NCI-H146 (cell line): ENCODE results near the gene AZU1.
"Not testable (repeated sequence)": the region's sequence is repeated elsewhere in the genome, so short reads cannot be mapped to it uniquely, and the experiment has no call there.

Experiments
- DNase-seq: peaks from one replicate; lab custom pipeline; 2025; lab: John Stamatoyannopoulos, UW

The AZU1 gene

DNA sequence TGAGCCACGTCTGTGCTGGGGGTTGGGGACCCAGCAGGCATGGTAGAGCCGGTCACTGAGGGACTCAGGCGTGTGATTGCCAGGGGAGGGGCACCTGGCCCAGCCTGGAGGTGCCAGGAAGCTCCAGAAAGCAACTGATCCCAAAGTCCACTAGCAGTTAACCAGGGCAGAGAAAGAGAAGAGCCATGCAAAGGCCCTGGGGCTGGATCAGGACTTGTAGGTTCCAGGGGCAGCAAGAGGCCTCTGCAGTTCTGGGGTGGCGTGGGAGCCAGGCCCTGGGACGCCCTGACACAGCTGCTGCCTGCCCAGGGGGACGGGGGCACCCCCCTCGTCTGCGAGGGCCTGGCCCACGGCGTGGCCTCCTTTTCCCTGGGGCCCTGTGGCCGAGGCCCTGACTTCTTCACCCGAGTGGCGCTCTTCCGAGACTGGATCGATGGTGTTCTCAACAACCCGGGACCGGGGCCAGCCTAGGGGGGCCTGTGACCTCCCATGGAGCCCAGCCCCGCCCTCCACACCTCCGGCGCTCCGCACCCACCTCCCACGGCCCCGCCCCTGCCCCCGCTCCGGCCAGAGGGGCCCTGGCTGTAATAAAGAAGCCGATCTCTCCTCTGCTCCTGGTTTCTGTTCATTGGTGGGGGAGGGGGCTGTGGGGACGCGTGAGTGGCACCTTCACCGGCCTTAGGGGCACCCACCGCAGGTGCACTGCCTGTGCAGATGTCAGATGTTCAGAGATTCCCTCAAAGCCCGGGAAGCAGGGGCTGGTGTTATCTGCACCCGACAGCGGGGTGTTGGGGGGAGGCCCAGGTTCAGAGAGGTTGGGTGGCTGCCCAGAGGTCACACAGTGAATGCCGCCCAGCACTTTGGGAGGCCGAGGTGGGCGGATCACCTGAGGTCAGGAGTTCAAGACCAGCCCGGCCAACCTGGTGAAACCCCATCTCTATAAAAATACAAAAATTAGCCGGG, 4.1 kb downstream of the AZU1 start:
- no peak for DNase-seq

DNA sequence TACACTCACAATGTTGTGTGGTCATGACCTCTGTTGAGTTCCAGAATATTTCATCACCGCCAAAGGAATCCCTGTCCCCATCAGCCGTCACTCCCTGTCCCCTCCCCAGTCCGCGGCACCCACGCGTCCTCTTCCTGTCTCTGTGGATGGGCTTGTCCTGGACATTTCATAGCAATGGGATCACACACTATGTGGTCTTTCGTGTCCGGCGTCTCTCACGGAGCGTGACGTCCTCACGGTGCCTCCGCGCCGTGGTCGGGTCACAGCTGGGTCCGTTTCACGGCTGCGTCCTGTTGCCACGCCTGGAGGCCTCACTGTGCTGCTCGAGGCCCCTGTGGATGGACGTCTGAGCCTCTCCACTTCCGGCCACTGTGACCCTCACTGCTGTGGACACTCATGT, 6.6 kb downstream of the AZU1 start:
- DNase-seq: no peak

DNA sequence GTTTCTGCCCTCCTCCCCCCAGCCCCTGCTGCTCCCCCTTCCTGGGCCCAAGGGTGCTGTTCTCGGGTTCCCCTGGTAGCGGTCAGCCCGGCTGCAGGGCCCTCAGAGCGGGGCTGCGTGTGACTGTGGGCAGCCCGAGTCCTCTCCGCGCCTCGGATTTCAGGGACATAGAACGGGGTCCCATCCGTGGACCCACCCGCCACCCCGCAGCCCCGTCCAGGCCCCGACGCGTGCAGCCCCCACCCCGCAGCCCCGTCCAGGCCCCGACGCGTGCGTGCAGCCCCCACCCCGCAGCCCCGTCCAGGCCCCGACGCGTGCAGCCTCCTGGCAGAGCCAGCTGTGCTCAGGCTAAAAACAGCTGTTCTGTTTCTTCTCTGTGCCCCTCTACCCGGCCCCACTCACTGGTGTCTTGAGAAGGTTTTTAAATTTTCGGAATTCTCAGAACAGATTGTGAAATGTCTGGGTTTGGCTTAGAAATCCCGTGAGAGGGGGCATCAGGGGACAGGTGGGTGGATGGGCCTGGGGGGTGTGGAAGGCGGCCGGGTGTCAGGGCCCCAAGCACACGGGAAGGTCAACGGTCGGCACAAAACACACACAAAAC, 7.7 kb downstream of the AZU1 start:
- DNase-seq: no peak

GRCh38 chr19:840519-841206, 13.0 kb downstream of the AZU1 start, which contains the start of gene PRTN3:
TSS of gene PRTN3 (plus strand) at chr19:840999. CDS start at chr19:841009, 10 bp downstream.
- no peak for DNase-seq

DNA sequence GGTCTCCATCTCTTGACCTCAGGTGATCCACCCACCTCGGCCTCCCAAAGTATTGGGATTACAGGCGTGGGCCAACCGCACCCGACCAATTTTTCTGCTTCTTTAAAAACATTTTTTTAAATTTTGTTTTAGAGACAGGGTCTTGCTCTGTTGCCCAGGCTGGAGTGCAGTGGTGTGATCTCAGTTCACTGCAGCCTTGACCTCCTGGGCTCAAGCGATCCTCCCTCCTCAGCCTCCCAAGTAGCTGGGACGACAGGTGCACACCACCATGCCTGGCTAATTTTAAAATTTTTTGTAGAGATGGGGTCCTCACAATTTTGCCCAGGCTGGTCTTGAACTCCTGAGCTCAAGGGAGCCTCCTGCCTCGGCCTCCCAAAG, 15.2 kb downstream of the AZU1 start:
- not testable (repeated sequence) for DNase-seq

DNA sequence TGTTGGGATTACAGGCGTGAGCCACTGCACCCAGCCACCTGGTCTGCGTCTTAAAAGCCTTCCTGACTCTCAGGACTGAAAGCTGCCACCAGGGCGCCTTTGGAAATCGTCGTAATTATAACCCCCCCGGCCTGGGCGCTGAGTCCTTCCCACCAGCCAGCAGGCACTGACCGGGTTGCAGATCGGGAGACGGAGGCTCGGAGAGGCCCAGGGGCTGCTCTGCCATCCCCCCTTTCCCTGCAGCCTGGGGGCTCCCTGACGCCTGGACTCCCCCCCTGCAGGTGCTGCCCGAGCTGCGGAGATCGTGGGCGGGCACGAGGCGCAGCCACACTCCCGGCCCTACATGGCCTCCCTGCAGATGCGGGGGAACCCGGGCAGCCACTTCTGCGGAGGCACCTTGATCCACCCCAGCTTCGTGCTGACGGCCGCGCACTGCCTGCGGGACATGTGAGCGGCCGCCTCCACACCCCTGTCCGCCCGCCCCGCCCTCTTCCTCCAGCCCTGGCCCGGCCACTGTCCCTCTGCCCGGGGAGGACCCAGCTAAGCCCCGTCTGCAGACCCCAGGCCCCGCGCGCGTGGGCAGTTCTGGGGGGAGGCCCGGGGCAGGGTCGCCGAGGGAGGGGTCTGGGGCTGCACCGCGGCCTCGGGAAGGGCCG, 15.7 kb downstream of the AZU1 start:
- DNase-seq: peak; percentile 33

GRCh38 chr19:843836-844545, 16.4 kb downstream of the AZU1 start:
- no peak for DNase-seq

DNA sequence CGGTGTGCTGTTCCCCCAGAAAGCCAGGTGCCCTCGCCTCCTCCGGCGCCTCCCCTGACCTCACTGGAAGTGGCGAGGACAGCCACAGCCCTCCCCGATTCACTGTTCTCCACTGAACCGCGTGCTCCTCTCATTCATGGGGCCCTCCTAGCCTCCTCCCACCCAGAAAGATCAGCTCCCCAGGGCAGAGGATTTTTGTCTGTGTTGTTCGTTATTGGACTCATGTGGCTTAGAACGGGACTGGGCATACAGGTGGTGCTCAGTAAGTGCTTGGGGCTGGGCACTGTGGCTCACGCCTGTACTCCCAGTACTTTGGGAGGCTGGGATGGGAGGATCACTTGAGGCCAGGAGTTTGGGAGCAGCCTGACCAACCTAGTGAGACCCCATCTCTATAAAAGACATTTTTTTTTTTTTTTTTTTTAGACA, 16.9 kb downstream of the AZU1 start:
- no peak for DNase-seq

DNA sequence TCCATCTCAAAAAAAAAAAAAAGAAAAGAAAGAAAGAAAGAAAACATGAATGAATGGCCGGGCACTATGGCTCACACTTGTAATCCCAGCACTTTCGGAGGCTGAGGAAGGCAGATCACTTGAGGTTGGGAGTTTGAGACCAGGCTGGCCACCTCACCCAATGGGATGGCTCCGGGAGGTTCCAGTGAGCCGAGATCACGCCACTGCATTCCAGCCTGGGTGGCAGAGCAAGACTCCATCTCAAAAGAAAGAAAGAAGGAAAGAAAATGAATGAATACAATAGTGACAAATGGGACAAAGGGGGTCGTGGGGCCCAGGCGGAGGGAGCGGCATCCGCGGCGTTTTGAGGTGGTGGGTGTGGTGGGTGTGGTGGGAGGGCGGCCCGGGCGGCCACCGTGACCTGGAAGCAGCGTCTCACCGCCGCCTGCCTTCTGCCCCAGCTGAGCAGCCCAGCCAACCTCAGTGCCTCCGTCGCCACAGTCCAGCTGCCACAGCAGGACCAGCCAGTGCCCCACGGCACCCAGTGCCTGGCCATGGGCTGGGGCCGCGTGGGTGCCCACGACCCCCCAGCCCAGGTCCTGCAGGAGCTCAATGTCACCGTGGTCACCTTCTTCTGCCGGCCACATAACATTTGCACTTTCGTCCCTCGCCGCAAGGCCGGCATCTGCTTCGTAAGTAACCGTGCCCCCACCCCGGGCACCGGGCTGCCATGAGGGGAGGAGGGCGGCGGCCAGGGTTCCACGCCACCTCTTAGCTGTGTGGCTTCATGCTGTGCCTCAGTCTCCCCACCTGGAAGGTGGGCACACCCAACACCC, 18.3 kb downstream of the AZU1 start:
- DNase-seq: no peak

GRCh38 chr19:848386-848921, 20.8 kb downstream of the AZU1 start:
- no peak for DNase-seq

GRCh38 chr19:849195-849594, 21.6 kb downstream of the AZU1 start:
- DNase-seq: not testable (repeated sequence)

DNA sequence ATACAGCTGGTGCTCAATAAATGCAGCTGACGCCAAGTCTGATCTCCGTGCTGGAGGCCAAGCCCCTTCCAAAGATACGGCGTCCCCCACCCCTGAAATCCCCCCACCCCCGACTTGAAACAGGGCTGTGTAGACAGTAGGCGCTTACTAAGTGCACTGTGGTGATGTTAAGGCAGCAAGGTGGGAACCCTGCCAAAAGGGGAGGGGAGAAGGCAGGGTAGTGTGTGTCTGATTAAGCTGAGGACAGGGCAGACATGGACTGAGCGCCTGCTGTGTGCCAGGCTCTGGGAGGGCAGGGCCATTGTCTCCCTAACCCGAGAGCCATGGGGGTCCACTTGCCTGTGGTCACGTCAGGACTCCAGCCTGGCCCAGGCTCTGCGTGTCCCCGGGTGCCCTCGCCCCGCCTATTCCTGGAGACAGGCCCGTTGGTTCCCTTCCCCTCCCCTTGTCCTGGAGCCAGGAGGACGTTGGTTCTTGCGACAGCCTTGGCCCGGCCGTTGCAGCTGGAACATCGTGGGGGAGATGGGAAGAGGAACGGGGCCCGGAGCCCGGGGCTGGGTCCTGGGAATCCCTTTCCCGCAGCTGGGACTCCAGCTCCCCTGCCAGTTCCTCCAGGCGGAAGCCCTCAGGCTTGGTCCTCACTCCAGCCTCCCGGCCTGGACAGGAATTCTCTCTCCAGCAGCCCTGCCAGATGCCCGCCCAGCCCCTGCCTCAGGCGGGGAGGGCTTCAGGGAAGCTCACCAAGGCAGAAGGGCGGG, 22.8 kb downstream of the AZU1 start:
- DNase-seq: peak; percentile 72

GRCh38 chr19:850979-851335, 23.3 kb downstream of the AZU1 start:
- DNase-seq: no peak

- no peak for DNase-seq
These were observed 24.7 kb downstream of the AZU1 start, which contains the start of gene ELANE for GRCh38 chr19:852136-853013. TSS of gene ELANE (plus strand) at chr19:852303. CDS start at chr19:852329, 26 bp downstream.

DNA sequence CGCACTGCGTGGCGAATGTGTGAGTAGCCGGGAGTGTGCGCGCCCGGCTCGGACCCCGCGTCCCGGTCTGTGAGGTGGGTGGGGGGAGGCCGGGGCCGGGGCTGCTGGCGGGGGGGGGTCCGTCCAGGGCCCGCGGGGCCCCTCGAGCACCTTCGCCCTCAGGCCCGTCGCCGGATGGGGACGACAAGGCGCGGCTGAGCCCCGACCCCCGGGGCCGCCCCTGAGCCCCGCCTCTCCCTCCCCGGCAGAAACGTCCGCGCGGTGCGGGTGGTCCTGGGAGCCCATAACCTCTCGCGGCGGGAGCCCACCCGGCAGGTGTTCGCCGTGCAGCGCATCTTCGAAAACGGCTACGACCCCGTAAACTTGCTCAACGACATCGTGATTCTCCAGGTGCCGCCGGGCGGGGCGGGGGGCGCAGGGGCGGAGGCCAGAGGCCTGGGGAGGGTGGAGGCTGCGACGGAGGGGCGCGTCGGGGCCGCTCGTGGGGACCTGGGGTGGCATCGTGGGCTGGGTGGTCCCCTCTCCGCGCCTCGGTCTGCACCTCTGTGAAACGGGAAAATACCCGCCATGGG, 25.5 kb downstream of the AZU1 start:
- DNase-seq: no peak

DNA sequence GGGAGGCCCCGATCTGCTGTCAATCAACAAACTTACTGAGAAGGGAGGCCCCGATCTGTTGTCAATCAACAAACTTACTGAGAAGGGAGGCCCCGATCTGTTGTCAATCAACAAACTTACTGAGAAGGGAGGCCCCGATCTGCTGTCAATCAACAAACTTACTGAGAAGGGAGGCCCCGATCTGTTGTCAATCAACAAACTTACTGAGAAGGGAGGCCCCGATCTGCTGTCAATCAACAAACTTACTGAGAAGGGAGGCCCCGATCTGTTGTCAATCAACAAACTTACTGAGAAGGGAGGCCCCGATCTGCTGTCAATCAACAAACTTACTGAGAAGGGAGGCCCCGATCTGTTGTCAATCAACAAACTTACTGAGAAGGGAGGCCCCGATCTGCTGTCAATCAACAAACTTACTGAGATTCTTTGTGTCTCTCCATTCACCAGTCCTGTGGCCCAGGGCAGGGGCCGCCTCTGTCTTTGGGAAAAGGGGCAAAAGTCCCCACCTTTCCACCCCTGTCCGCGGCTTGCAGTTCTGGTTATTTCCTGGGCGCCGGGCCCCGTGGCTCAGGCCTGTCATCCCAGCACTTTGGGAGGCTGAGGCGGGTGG, 26.1 kb downstream of the AZU1 start:
- not testable (repeated sequence) for DNase-seq

DNA sequence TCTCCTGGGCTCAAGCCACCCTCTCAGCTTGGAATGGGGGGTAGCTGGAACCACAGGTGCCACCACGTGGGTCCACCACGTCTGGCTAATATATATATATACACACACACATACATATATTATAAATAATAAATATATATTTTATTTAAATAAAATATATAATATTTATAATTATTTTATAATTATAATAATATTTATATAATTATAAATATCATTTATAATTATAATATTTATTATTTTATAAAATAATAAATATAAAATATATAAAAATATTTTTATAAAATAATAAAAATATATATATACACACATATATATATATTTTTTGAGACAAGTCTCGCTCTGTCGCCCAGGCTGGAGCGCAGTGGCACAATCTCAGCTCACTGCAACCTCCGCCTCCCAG, 26.9 kb downstream of the AZU1 start:
- DNase-seq: no peak

- no peak for DNase-seq
These were observed 27.5 kb downstream of the AZU1 start for GRCh38 chr19:855142-855541.
